Stomach (tissue), 4 donors: ENCODE data around the gene HNRNPLL.

Experiments used
- EP300 ChIP-seq: sonication (generic); formaldehyde crosslinking; IDR thresholded peaks from one replicate; pipeline ENCODE4 v1.6.1; 2017; ENCODE audit warnings: antibody characterized with exemption
- POLR2A ChIP-seq, 4 donors: fragments of 450-650 bp; IDR thresholded peaks; one replicate each; pipeline ENCODE4 v1.6.1; 2016; ENCODE audit warnings: antibody characterized with exemption in 4 of 4, control low read depth in 2 of 4, mild to moderate bottlenecking in 1 of 4, moderate library complexity in 1 of 4
- POLR2AphosphoS5 ChIP-seq, 3 donors: sonication (generic); formaldehyde crosslinking; IDR thresholded peaks; one replicate each; pipeline ENCODE4 v1.6.1; 2016; ENCODE audit warnings: antibody characterized with exemption in 3 of 3
- TF ChIP-seq, protein P1 (sequence below), 7 experiments: fragments of 450-650 bp in 4 of 7; fragments of 200-600 bp in 3 of 7; sonication (generic) in 3 of 7; IDR thresholded peaks; one replicate each; pipeline ENCODE4 v1.5.1; 2016 to 2019; ENCODE audit warnings: antibody characterized with exemption in 7 of 7, control low read depth in 2 of 7, mild to moderate bottlenecking in 1 of 7

DNA sequence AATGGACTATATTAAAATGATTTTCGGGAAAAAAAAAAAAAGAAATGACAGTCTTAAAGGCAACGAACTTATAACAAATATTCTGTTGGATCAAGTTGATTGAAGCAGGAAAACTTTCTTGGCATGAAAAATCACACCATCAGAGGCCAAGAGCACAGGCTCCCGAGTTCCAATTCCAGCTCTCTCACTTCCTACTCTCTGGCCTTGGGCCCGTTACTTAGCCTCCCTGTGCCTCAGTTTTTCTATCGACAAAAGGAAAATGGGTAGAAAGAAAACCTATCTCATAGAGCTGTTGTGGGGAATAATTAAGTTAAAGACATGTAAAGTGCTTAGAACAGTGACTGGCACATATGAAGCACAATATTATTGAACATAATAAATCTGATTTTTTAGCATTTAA is 74.2 kb downstream of the HNRNPLL start:
- TF ChIP-seq POLR2AphosphoS5 (IDR thresholded peaks at IDR 0.05), result no peak
- TF ChIP-seq, protein P1, sequence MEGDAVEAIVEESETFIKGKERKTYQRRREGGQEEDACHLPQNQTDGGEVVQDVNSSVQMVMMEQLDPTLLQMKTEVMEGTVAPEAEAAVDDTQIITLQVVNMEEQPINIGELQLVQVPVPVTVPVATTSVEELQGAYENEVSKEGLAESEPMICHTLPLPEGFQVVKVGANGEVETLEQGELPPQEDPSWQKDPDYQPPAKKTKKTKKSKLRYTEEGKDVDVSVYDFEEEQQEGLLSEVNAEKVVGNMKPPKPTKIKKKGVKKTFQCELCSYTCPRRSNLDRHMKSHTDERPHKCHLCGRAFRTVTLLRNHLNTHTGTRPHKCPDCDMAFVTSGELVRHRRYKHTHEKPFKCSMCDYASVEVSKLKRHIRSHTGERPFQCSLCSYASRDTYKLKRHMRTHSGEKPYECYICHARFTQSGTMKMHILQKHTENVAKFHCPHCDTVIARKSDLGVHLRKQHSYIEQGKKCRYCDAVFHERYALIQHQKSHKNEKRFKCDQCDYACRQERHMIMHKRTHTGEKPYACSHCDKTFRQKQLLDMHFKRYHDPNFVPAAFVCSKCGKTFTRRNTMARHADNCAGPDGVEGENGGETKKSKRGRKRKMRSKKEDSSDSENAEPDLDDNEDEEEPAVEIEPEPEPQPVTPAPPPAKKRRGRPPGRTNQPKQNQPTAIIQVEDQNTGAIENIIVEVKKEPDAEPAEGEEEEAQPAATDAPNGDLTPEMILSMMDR (IDR thresholded peaks at IDR 0.05), result no peak
- no peak for TF ChIP-seq POLR2A (IDR thresholded peaks at IDR 0.05)
- TF ChIP-seq EP300, result no peak
